Spleen (tissue), 7 donors: ENCODE data around the gene MKLN1.

Source experiments
- POLR2A ChIP-seq, 3 donors: fragments of 450-650 bp; IDR thresholded peaks; one replicate each; pipeline ENCODE4 v1.5.1; 2017; ENCODE audit warnings: antibody characterized with exemption in 3 of 3, mild to moderate bottlenecking in 1 of 3
- POLR2AphosphoS5 ChIP-seq, 3 donors: sonication (generic); formaldehyde crosslinking; IDR thresholded peaks; one replicate each; pipeline ENCODE4 v1.5.1; 2017; ENCODE audit warnings: antibody characterized with exemption in 3 of 3
- TF ChIP-seq, protein P1 (sequence below), 11 experiments: fragments of 200-600 bp in 7 of 11; fragments of 450-650 bp in 4 of 11; sonication (generic) in 4 of 11; IDR thresholded peaks in 8 of 11; conservative IDR thresholded peaks in 3 of 11; 1 replicate in 7 of 11; 2 replicates in 4 of 11; pipeline versions ENCODE4 v1.4.0 to v1.8.0; 2016 to 2021; ENCODE audit warnings: antibody characterized with exemption in 11 of 11, inconsistent platforms in 4 of 11, mild to moderate bottlenecking in 1 of 11
- donor health status: DM: no; HTN: no; CAD: no; lungs with moderate emphysema.
- donor health status: DM: no; HTN: no; CAD: no.
- donor health status: DM: no; HTN: no; CAD: no.

DNA sequence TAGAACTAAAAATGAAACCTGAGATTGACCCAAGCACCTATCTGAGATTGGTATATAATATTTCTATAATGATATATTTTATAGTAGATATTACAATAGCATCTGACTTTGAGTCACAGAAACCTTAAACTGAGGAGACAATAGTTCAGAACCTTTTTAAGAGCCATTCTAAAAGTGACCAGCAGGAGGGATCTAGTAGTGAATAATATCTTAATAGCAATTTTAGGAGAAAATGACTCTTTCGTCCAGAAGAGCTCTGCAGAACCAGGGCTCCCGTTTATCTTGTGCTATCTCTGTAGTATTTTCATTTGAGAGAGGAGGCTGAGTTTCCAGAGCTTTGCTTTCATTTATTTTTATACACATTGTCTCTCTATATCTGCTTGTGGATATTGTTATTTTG lies 160.7 kb downstream of the MKLN1 start:
- TF ChIP-seq, protein P1, sequence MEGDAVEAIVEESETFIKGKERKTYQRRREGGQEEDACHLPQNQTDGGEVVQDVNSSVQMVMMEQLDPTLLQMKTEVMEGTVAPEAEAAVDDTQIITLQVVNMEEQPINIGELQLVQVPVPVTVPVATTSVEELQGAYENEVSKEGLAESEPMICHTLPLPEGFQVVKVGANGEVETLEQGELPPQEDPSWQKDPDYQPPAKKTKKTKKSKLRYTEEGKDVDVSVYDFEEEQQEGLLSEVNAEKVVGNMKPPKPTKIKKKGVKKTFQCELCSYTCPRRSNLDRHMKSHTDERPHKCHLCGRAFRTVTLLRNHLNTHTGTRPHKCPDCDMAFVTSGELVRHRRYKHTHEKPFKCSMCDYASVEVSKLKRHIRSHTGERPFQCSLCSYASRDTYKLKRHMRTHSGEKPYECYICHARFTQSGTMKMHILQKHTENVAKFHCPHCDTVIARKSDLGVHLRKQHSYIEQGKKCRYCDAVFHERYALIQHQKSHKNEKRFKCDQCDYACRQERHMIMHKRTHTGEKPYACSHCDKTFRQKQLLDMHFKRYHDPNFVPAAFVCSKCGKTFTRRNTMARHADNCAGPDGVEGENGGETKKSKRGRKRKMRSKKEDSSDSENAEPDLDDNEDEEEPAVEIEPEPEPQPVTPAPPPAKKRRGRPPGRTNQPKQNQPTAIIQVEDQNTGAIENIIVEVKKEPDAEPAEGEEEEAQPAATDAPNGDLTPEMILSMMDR (IDR thresholded peaks at IDR 0.05 in 8 of 11, conservative IDR thresholded peaks at IDR 0.05 in 3 of 11) = peak in 2 of 11 experiments; percentile 7 to 12
- TF ChIP-seq POLR2A (IDR thresholded peaks at IDR 0.05) (no peak), POLR2AphosphoS5 (IDR thresholded peaks at IDR 0.05) (no peak)
